ENCODE measurements around the gene HSPB2. TPM values are rescaled to one million over a fixed set of nuclear protein-coding genes. Genes with fewer than 3 reads are reported as not detected.

Gene HSPB2, protein sequence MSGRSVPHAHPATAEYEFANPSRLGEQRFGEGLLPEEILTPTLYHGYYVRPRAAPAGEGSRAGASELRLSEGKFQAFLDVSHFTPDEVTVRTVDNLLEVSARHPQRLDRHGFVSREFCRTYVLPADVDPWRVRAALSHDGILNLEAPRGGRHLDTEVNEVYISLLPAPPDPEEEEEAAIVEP
- total RNA-seq (2.1 and 2.8 TPM in 2 replicates), polyA plus RNA-seq (0.94 and 2.5 TPM in 2 replicates), polyA minus RNA-seq (ENCODE audit: low replicate concordance) (0.27 TPM in 1 of 2 replicates, not detected in the other)
- 2.8 and 7.4 TPM in 2 replicates for polyA plus RNA-seq (2012)

DNA sequence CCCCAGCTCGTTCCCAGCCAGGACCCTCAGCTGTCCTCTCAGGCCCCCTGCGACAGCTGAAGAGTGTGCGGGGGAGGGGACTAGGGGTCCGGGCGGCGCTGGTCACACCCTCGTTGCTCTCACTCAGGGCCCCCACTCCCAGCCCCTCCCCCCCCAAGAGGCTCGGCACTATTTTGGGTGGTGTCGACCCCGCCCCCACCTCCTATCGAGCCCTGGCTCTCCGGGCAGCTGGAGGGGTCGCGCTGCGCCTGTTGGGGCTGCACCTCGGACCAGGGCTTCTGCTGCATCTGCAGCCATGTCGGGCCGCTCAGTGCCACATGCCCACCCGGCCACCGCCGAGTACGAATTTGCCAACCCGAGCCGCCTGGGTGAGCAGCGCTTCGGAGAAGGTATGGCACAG lies at the start of gene HSPB2:
Gene HSPB2, plus strand, starts transcription at position 200 of the 400 bp plus-strand sequence. Its CDS starts 96 bp downstream, at position 296.
- peaks cover 16% of the 10 kb centered on the region for H3K4me1 ChIP-seq (ENCODE audit: control insufficient read depth, extremely low read depth, insufficient read depth, low read length)
- peak within 1 kb of the TSS; percentile 65 for H3K27ac ChIP-seq (ENCODE audit: insufficient read depth, low read length)
- H3K4me3 ChIP-seq (replicated peaks in 1 of 4; ENCODE audit: control extremely low read depth in 1 of 4, insufficient read depth in 1 of 4, low read depth in 3 of 4, low read length in 4 of 4): peak within 1 kb of the TSS; percentile 5 to 64 (median 15)
- no peaks in the 10 kb centered on the region for H4K20me1 ChIP-seq (ENCODE audit: control insufficient read depth, extremely low read depth, insufficient read depth, low read length)
- peak within 1 kb of the TSS; percentile 65 for H3K9ac ChIP-seq (ENCODE audit: insufficient read depth, low read length)
- no peak for DNase-seq (ENCODE audit: low read depth in 2 of 2)
- H3K79me2 ChIP-seq (ENCODE audit: control insufficient read depth, insufficient read depth, low read length): no peaks in the 10 kb centered on the region
- no peak for TF ChIP-seq EZH2 (IDR thresholded peaks at IDR 0.05; ENCODE audit: low read length, missing control alignments)
- TF ChIP-seq, protein P1, sequence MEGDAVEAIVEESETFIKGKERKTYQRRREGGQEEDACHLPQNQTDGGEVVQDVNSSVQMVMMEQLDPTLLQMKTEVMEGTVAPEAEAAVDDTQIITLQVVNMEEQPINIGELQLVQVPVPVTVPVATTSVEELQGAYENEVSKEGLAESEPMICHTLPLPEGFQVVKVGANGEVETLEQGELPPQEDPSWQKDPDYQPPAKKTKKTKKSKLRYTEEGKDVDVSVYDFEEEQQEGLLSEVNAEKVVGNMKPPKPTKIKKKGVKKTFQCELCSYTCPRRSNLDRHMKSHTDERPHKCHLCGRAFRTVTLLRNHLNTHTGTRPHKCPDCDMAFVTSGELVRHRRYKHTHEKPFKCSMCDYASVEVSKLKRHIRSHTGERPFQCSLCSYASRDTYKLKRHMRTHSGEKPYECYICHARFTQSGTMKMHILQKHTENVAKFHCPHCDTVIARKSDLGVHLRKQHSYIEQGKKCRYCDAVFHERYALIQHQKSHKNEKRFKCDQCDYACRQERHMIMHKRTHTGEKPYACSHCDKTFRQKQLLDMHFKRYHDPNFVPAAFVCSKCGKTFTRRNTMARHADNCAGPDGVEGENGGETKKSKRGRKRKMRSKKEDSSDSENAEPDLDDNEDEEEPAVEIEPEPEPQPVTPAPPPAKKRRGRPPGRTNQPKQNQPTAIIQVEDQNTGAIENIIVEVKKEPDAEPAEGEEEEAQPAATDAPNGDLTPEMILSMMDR (conservative IDR thresholded peaks at IDR 0.05 in 1 of 2, IDR thresholded peaks at IDR 0.05 in 1 of 2; ENCODE audit: low read depth in 1 of 2, low read length in 2 of 2): no peak
- peak within 1 kb of the TSS; percentile 79 for H2AFZ ChIP-seq (ENCODE audit: low read length)
- H3K9me3 ChIP-seq (ENCODE audit: control insufficient read depth, insufficient read depth, low read depth, low read length): no peaks in the 10 kb centered on the region
- H3K36me3 ChIP-seq (ENCODE audit: control insufficient read depth, insufficient read depth, low read length): no peaks in the 10 kb centered on the region
- H3K4me2 ChIP-seq (ENCODE audit: extremely low read depth, insufficient read depth, low read length): peak within 1 kb of the TSS; percentile 64
- H3K27me3 ChIP-seq (ENCODE audit: control insufficient read depth, insufficient read depth, low read length): no peaks in the 10 kb centered on the region

DNA sequence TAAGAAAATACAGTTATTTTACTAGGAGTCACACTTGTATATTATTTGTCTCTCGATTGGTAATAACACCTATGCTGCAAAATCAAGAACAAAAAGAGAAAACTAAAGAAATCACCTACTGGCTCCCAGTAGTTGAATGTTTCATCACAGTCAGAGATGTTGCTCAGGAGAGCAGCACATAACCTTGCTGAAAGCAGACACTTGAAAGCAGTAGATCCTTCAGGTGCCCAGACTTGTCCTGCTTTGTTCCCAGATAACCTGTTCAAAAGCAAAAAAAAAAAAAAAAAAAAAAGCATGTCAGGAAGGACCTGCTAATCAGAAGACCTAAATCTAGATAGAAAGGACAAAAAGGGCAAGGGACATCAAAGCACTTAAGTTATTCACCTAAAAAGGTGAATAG lies 42.4 kb upstream of the HSPB2 start:
- Histone ChIP-seq H3K36me3 (ENCODE audit: control insufficient read depth, insufficient read depth, low read length) (peaks cover 3% of the 10 kb centered on the region), H4K20me1 (ENCODE audit: control insufficient read depth, extremely low read depth, insufficient read depth, low read length) (no peaks in the 10 kb centered on the region), H3K79me2 (ENCODE audit: control insufficient read depth, insufficient read depth, low read length) (peaks cover 3% of the 10 kb centered on the region), H2AFZ (ENCODE audit: low read length) (no peak overlapping the region), H3K27ac (ENCODE audit: insufficient read depth, low read length) (no peak overlapping the region), H3K4me1 (ENCODE audit: control insufficient read depth, extremely low read depth, insufficient read depth, low read length) (no peaks in the 10 kb centered on the region), H3K4me2 (ENCODE audit: extremely low read depth, insufficient read depth, low read length) (no peak overlapping the region), H3K9ac (ENCODE audit: insufficient read depth, low read length) (no peak overlapping the region), H3K27me3 (ENCODE audit: control insufficient read depth, insufficient read depth, low read length) (no peaks in the 10 kb centered on the region), H3K4me3 (replicated peaks in 1 of 4; ENCODE audit: control extremely low read depth in 1 of 4, insufficient read depth in 1 of 4, low read depth in 3 of 4, low read length in 4 of 4) (peak overlapping the region in 2 of 4 experiments; percentile 52 to 71), H3K9me3 (ENCODE audit: control insufficient read depth, insufficient read depth, low read depth, low read length) (no peaks in the 10 kb centered on the region)
- no peak for DNase-seq (ENCODE audit: low read depth in 2 of 2)
- TF ChIP-seq, protein P1 (conservative IDR thresholded peaks at IDR 0.05 in 1 of 2, IDR thresholded peaks at IDR 0.05 in 1 of 2; ENCODE audit: low read depth in 1 of 2, low read length in 2 of 2): no peak
- no peak for TF ChIP-seq EZH2 (IDR thresholded peaks at IDR 0.05; ENCODE audit: low read length, missing control alignments)

DNA sequence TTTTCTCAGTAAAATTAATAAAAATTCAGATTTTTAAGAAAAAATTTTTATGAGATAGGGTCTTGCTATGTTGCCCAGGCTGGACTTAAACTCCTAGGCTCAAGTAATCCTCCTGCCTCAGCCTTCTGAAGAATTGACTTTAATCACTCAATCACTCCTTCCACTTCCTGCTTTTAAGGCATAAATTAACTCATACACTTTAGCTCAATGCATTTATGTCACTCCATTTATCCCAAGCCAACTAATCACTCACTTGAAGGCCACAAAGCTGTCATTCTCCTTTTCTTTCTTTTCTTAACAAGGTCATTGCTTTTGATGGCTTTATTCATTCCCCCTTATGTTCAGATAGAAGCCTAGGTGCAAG lies 42.0 kb upstream of the HSPB2 start:
- Histone ChIP-seq H3K36me3 (ENCODE audit: control insufficient read depth, insufficient read depth, low read length) (peaks cover 3% of the 10 kb centered on the region), H3K27ac (ENCODE audit: insufficient read depth, low read length) (peak overlapping the region; percentile 51)

More for the DNA sequence above, 42.0 kb upstream of the HSPB2 start:
- peak overlapping the region; percentile 52 to 90 (median 72) for H3K4me3 ChIP-seq (replicated peaks in 1 of 4; ENCODE audit: control extremely low read depth in 1 of 4, insufficient read depth in 1 of 4, low read depth in 3 of 4, low read length in 4 of 4)
- H3K9ac ChIP-seq (ENCODE audit: insufficient read depth, low read length): peak overlapping the region; percentile 76
- H3K9me3 ChIP-seq (ENCODE audit: control insufficient read depth, insufficient read depth, low read depth, low read length): no peaks in the 10 kb centered on the region
- H4K20me1 ChIP-seq (ENCODE audit: control insufficient read depth, extremely low read depth, insufficient read depth, low read length): no peaks in the 10 kb centered on the region
- H3K27me3 ChIP-seq (ENCODE audit: control insufficient read depth, insufficient read depth, low read length): no peaks in the 10 kb centered on the region
- no peaks in the 10 kb centered on the region for H3K4me1 ChIP-seq (ENCODE audit: control insufficient read depth, extremely low read depth, insufficient read depth, low read length)
- no peak for DNase-seq (ENCODE audit: low read depth in 2 of 2)
- peak overlapping the region; percentile 91 for H3K4me2 ChIP-seq (ENCODE audit: extremely low read depth, insufficient read depth, low read length)
- no peak for TF ChIP-seq EZH2 (IDR thresholded peaks at IDR 0.05; ENCODE audit: low read length, missing control alignments)
- TF ChIP-seq, protein P1 (conservative IDR thresholded peaks at IDR 0.05 in 1 of 2, IDR thresholded peaks at IDR 0.05 in 1 of 2; ENCODE audit: low read depth in 1 of 2, low read length in 2 of 2): no peak
- peaks cover 3% of the 10 kb centered on the region for H3K79me2 ChIP-seq (ENCODE audit: control insufficient read depth, insufficient read depth, low read length)
- H2AFZ ChIP-seq (ENCODE audit: low read length): peak overlapping the region; percentile 96

Data from fibroblast of lung (primary cell).